ENCODE results near the gene SH3PXD2A. TPM values are rescaled to one million over a fixed set of nuclear protein-coding genes. Genes with fewer than 3 reads are reported as not detected.
A peak's percentile ranks its signal among the peaks of the same experiment; 100 is the strongest.

Gene SH3PXD2A
- total RNA-seq, 2 donors from 2014 or later: 14.6 to 18.2 TPM

DNA sequence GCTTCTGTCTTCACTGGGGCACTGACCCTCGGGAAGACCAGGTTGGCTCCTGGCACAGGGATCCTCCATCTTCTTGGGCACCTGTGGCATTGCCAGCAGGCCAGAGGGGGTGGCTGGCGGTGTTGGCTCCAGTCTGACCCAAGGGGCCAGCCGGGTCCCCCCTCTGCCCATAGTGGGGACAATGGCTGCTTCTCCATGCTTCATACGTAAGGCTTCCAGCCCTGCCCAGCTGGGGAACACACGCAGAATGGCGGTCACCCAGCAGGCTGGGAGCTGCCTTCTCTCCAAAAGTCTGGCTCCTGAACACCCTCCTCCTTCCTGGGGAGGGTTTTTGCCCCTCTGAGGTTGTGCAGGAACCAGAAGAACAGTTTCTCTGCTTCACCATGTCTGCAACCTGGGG lies 255.1 kb downstream of the SH3PXD2A start:
- TF ChIP-seq, protein P1, sequence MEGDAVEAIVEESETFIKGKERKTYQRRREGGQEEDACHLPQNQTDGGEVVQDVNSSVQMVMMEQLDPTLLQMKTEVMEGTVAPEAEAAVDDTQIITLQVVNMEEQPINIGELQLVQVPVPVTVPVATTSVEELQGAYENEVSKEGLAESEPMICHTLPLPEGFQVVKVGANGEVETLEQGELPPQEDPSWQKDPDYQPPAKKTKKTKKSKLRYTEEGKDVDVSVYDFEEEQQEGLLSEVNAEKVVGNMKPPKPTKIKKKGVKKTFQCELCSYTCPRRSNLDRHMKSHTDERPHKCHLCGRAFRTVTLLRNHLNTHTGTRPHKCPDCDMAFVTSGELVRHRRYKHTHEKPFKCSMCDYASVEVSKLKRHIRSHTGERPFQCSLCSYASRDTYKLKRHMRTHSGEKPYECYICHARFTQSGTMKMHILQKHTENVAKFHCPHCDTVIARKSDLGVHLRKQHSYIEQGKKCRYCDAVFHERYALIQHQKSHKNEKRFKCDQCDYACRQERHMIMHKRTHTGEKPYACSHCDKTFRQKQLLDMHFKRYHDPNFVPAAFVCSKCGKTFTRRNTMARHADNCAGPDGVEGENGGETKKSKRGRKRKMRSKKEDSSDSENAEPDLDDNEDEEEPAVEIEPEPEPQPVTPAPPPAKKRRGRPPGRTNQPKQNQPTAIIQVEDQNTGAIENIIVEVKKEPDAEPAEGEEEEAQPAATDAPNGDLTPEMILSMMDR (IDR thresholded peaks at IDR 0.05): no peak
- Histone ChIP-seq H3K4me3 (no peak overlapping the region), H3K4me1 (peaks cover 0 to 7% of the 10 kb centered on the region in 2 donors), H3K9me3 (no peaks in the 10 kb centered on the region), H3K27ac (no peak overlapping the region), H3K27me3 (no peaks in the 10 kb centered on the region), H3K36me3 (peaks cover 16% of the 10 kb centered on the region)
- no peak for DNase-seq (ENCODE audit: low spot score)

DNA sequence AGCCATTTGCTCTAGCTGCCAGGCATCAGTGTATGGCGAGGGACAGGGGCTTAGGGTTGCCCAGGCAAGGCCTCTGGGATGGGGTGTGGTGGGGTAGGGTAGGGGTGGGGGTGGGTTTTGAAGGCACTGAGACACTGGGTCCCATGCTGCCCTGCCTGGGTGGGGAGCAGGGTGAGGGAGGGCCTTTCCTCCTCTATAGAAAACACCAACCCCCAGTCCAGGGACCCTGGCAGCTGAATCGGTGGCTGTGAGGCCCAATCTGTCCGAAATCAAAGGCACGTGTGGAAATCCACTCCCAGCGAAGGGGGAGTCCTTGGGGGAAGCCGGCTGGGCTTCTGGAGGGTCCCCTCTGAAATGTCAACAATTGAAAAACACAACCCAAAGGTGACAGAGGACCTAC lies 255.5 kb downstream of the SH3PXD2A start:
- no peaks in the 10 kb centered on the region for H3K27me3 ChIP-seq
- H3K4me3 ChIP-seq: no peak overlapping the region
- peaks cover 16% of the 10 kb centered on the region for H3K36me3 ChIP-seq
- H3K9me3 ChIP-seq: no peaks in the 10 kb centered on the region
- no peak for DNase-seq (ENCODE audit: low spot score)
- TF ChIP-seq, protein P1 (IDR thresholded peaks at IDR 0.05): no peak
- H3K4me1 ChIP-seq: peaks cover 0 to 7% of the 10 kb centered on the region in 2 donors
- no peak overlapping the region for H3K27ac ChIP-seq

DNA sequence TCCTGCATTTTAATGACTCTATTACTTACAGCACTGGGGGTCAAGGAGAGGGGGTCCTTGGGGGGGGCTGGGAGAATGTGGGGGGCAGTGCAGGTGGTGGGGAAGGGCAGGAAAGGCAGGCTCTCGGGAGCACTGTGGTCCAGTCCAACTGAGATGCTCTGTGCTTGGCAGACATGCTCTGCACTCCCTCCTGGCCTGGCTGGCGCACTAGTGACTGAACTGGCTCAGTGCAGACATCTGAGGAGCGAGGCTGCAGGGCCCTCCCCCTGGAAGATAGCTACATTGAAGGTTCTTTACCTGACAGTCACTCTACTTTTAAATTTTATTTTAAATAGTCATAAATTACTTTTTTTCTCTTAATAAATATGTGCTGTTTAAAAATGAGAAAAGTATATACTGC lies 256.2 kb downstream of the SH3PXD2A start:
- H3K4me1 ChIP-seq: peaks cover 0 to 7% of the 10 kb centered on the region in 2 donors
- no peaks in the 10 kb centered on the region for H3K27me3 ChIP-seq
- peaks cover 16% of the 10 kb centered on the region for H3K36me3 ChIP-seq
- no peak overlapping the region for H3K4me3 ChIP-seq
- no peak overlapping the region for H3K27ac ChIP-seq
- H3K9me3 ChIP-seq: no peaks in the 10 kb centered on the region
- no peak for DNase-seq (ENCODE audit: low spot score)
- TF ChIP-seq, protein P1 (IDR thresholded peaks at IDR 0.05): no peak

DNA sequence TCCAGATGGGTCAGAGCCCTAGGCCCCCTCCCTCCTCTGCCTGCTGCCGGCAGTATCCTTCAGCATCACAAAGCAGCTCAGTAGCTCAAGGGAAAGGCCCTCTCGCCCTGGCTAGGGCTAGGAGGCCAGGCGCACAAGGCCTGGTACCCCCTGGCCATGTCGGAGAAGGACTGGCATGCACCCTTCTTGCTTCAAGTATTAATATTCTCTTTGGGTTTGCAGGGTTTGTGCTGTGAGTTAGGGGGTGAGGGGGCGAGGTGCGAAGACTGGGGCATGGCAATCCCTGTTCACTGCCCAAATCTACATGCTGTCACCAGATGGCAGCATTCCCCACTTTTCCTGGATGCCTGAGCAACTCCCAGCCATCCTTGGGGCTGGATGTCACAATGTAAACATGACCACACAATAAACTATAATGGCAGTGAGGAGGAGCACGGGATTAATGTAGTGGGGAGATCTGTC lies 256.7 kb downstream of the SH3PXD2A start:
- H3K4me3 ChIP-seq: no peak overlapping the region
- H3K27me3 ChIP-seq: no peaks in the 10 kb centered on the region
- H3K9me3 ChIP-seq: no peaks in the 10 kb centered on the region
- H3K36me3 ChIP-seq: peaks cover 16% of the 10 kb centered on the region
- H3K4me1 ChIP-seq: peaks cover 0 to 7% of the 10 kb centered on the region in 2 donors
- H3K27ac ChIP-seq: no peak overlapping the region
- no peak for DNase-seq (ENCODE audit: low spot score)
- TF ChIP-seq, protein P1 (IDR thresholded peaks at IDR 0.05): peak; percentile 52 to 76

DNA sequence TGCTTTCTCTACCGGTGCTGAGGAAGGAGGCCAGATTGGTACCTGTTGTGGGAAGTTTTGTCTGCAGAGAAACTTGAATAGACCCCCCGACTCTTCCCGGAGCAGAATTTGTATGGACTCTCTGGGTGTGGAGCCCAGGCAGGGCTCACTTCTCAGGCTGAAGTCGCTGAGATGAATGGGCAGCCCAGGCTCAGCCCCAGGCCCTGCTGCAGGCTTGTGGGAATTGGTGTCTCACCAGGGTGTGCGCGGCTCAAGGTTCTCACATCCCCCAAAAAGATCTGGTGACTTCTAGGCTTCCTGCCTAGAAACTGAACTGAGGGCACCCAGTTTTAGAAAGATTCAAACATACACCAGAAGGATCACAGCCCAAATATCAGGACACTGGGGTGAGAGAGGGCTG lies 258.4 kb downstream of the SH3PXD2A start:
- H3K36me3 ChIP-seq: peaks cover 3% of the 10 kb centered on the region
- H3K4me1 ChIP-seq: peaks cover 0 to 7% of the 10 kb centered on the region in 2 donors
- no peaks in the 10 kb centered on the region for H3K9me3 ChIP-seq
- H3K27me3 ChIP-seq: no peaks in the 10 kb centered on the region
- H3K27ac ChIP-seq: no peak overlapping the region
- DNase-seq (ENCODE audit: low spot score): no peak
- H3K4me3 ChIP-seq: no peak overlapping the region
- TF ChIP-seq, protein P1 (IDR thresholded peaks at IDR 0.05): no peak

Data from right atrium auricular region (tissue), 2 donors.